ENCODE results near the gene THUMPD2. TPM values are rescaled to one million over a fixed set of nuclear protein-coding genes. Genes with fewer than 3 reads are reported as not detected.
"Not testable (repeated sequence)": the region's sequence is repeated elsewhere in the genome, so short reads cannot be mapped to it uniquely, and the experiment has no call there.

The THUMPD2 gene
- total RNA-seq, 2 donors from 2014 or later: 16.7 to 17.0 TPM

- no peak for DNase-seq (ENCODE audit: low spot score)
- no peaks in the 10 kb centered on the region for H3K27me3 ChIP-seq (replicated peaks; ENCODE audit: insufficient read depth)
- H3K4me3 ChIP-seq: no peak overlapping the region
- no peaks in the 10 kb centered on the region for H3K4me1 ChIP-seq (replicated peaks)
- TF ChIP-seq CTCF (IDR thresholded peaks at IDR 0.05): no peak
- TF ChIP-seq POLR2A (IDR thresholded peaks at IDR 0.05): no peak
- TF ChIP-seq POLR2AphosphoS5 (IDR thresholded peaks at IDR 0.05): no peak
- no peaks in the 10 kb centered on the region for H3K9me3 ChIP-seq
- 94% methylated on average over 1 of the region's 1 CpG for WGBS
- no peak overlapping the region for H3K27ac ChIP-seq
- H3K36me3 ChIP-seq: no peaks in the 10 kb centered on the region
- intact Hi-C loops (cut with DNase I): no loop called here
These were observed 24.8 kb upstream of the THUMPD2 start for GRCh38 chr2:39803839-39804238.

GRCh38 chr2:39800752-39801151, 21.7 kb upstream of the THUMPD2 start:
- Histone ChIP-seq H3K4me1 (replicated peaks) (no peaks in the 10 kb centered on the region), H3K27ac (no peak overlapping the region), H3K27me3 (replicated peaks; ENCODE audit: insufficient read depth) (no peaks in the 10 kb centered on the region), H3K4me3 (no peak overlapping the region), H3K36me3 (no peaks in the 10 kb centered on the region), H3K9me3 (no peaks in the 10 kb centered on the region)
- TF ChIP-seq POLR2A (IDR thresholded peaks at IDR 0.05) (no peak), POLR2AphosphoS5 (IDR thresholded peaks at IDR 0.05) (no peak), CTCF (IDR thresholded peaks at IDR 0.05) (no peak)
- DNase-seq (ENCODE audit: low spot score): no peak
- intact Hi-C loops (cut with DNase I): no loop called here
- WGBS: 96% methylated on average over 4 of the region's 4 CpGs

GRCh38 chr2:39796134-39796533, 17.1 kb upstream of the THUMPD2 start:
- DNase-seq (ENCODE audit: low spot score): no peak
- H3K9me3 ChIP-seq: no peaks in the 10 kb centered on the region
- WGBS: 91% methylated on average over 1 of the region's 1 CpG
- H3K4me3 ChIP-seq: no peak overlapping the region
- TF ChIP-seq POLR2A (IDR thresholded peaks at IDR 0.05) (no peak), CTCF (IDR thresholded peaks at IDR 0.05) (no peak), POLR2AphosphoS5 (IDR thresholded peaks at IDR 0.05) (no peak)
- no peaks in the 10 kb centered on the region for H3K27me3 ChIP-seq (replicated peaks; ENCODE audit: insufficient read depth)
- H3K4me1 ChIP-seq (replicated peaks): no peaks in the 10 kb centered on the region
- H3K27ac ChIP-seq: no peak overlapping the region
- H3K36me3 ChIP-seq: no peaks in the 10 kb centered on the region
- intact Hi-C loops (cut with DNase I): no loop called here

- WGBS: 78% methylated on average over 12 of the region's 12 CpGs
These were observed 11.3 kb upstream of the THUMPD2 start for GRCh38 chr2:39790216-39790818.

GRCh38 chr2:39787950-39788349, 8.9 kb upstream of the THUMPD2 start:
- Histone ChIP-seq H3K27me3 (replicated peaks; ENCODE audit: insufficient read depth) (no peaks in the 10 kb centered on the region), H3K36me3 (no peaks in the 10 kb centered on the region), H3K9me3 (no peaks in the 10 kb centered on the region), H3K27ac (no peak overlapping the region), H3K4me3 (no peak overlapping the region), H3K4me1 (replicated peaks) (no peaks in the 10 kb centered on the region)
- 77% methylated on average over 2 of the region's 2 CpGs for WGBS
- intact Hi-C loops (cut with DNase I): no loop called here
- no peak for DNase-seq (ENCODE audit: low spot score)
- no peak for TF ChIP-seq CTCF (IDR thresholded peaks at IDR 0.05)
- no peak for TF ChIP-seq POLR2A (IDR thresholded peaks at IDR 0.05)
- no peak for TF ChIP-seq POLR2AphosphoS5 (IDR thresholded peaks at IDR 0.05)

More at GRCh38 chr2:39790216-39790818, 11.3 kb upstream of the THUMPD2 start:
- H3K9me3 ChIP-seq; H3K27me3 ChIP-seq (replicated peaks; ENCODE audit: insufficient read depth); H3K27ac ChIP-seq; H3K4me3 ChIP-seq; H3K4me1 ChIP-seq (replicated peaks); H3K36me3 ChIP-seq; intact Hi-C loops (cut with DNase I); DNase-seq (ENCODE audit: low spot score): not testable (repeated sequence)
